PC-3 (cell line): ENCODE results near the gene DIP2C. TPM values are rescaled to one million over a fixed set of nuclear protein-coding genes. Genes with fewer than 3 reads are reported as not detected.

ENCODE experiments used
- ATAC-seq: fragments of 200-7000 bp; cut with Tn5 transposase; 2 replicates; pipeline ENCODE4 v1.9.1; 2020; ENCODE audit warnings: mild to moderate bottlenecking, moderate library complexity
- BruUV-seq: library from RNA; stranded (reverse); fragments of 400-500 nt; replicated peaks from 2 replicates; lab custom pipeline; 2021; lab: Mats Ljungman, UMichigan
- CTCF ChIA-PET: fragments of 300-600 bp; sonication (Branson Sonifier 250); formaldehyde crosslinking; loops from one replicate; lab custom pipeline; 2022; ENCODE audit warnings: antibody characterized with exemption; lab: Charles Lee
- POLR2A ChIA-PET: fragments of 300-600 bp; sonication (Branson Sonifier 250); formaldehyde crosslinking; loops from one replicate; lab custom pipeline; 2022; ENCODE audit warnings: antibody characterized with exemption; ENCODE audit not compliant: unreplicated experiment; lab: Charles Lee
- DNase-seq: peaks from one replicate; pipeline ENCODE4 v3.0.0-alpha.2; 2015
- H2AFZ ChIP-seq: fragments of 300-600 bp; sonication (generic); 2 replicates; pipeline ENCODE4 v1.6.0; 2016; ENCODE audit warnings: antibody characterized with exemption, low read length
- H3F3A ChIP-seq: fragments of 300-600 bp; sonication (generic); one replicate; pipeline ENCODE4 v1.6.0; 2017; ENCODE audit warnings: antibody characterized with exemption, low read length, control low read depth, mild to moderate bottlenecking; ENCODE audit not compliant: unreplicated experiment
- H3K27ac ChIP-seq: fragments of 300-600 bp; sonication (generic); 2 replicates; pipeline ENCODE4 v1.5.1; 2016; ENCODE audit warnings: mild to moderate bottlenecking, low read length
- H3K27me3 ChIP-seq: fragments of 300-600 bp; sonication (generic); 2 replicates; pipeline ENCODE4 v1.6.1; 2016; ENCODE audit warnings: low read length, mixed read lengths
- H3K36me3 ChIP-seq: fragments of 300-600 bp; sonication (generic); 2 replicates; pipeline ENCODE4 v1.6.1; 2016; ENCODE audit warnings: low read depth, mixed run types, low read length, mixed read lengths
- H3K4me1 ChIP-seq: fragments of 300-600 bp; sonication (generic); 2 replicates; pipeline ENCODE4 v1.5.1; 2016; ENCODE audit warnings: low read length; ENCODE audit not compliant: insufficient read depth
- H3K4me2 ChIP-seq: fragments of 300-600 bp; sonication (generic); 2 replicates; pipeline ENCODE4 v1.6.0; 2016; ENCODE audit warnings: low read length
- H3K4me3 ChIP-seq: fragments of 300-600 bp; sonication (generic); 2 replicates; pipeline ENCODE4 v1.5.1; 2016; ENCODE audit warnings: mild to moderate bottlenecking, low read length, mixed read lengths
- H3K79me2 ChIP-seq: fragments of 300-600 bp; sonication (generic); 2 replicates; pipeline ENCODE4 v1.6.1; 2017; ENCODE audit warnings: low read length, mixed read lengths
- H3K9ac ChIP-seq: fragments of 300-600 bp; sonication (generic); 2 replicates; pipeline ENCODE4 v1.6.0; 2016; ENCODE audit warnings: mild to moderate bottlenecking, low read length
- H3K9me2 ChIP-seq: fragments of 300-600 bp; sonication (generic); replicated peaks from 2 replicates; pipeline ENCODE4 v1.6.1; 2016; ENCODE audit warnings: mixed run types, low read length, mixed read lengths
- H3K9me3 ChIP-seq: fragments of 300-600 bp; sonication (generic); 2 replicates; pipeline ENCODE4 v1.6.1; 2016; ENCODE audit warnings: low read length, mixed read lengths
- H4K20me1 ChIP-seq: fragments of 300-600 bp; sonication (generic); 2 replicates; pipeline ENCODE4 v1.6.1; 2016; ENCODE audit warnings: low read length, mixed read lengths
- EZH2 ChIP-seq: fragments of 300-600 bp; sonication (generic); IDR thresholded peaks from one replicate; pipeline ENCODE4 v1.6.1; 2017; ENCODE audit warnings: antibody characterized with exemption, mild to moderate bottlenecking, low read length; ENCODE audit not compliant: unreplicated experiment
- EZH2phosphoT487 ChIP-seq: fragments of 300-600 bp; sonication (generic); IDR thresholded peaks from 2 replicates; pipeline ENCODE4 v1.6.1; 2018; ENCODE audit warnings: mild to moderate bottlenecking, antibody characterized with exemption, low read length, borderline replicate concordance
- intact Hi-C: fragments of 100-400 bp; cut with micrococcal nuclease; formaldehyde crosslinking; loops from 2 replicates; pipeline ENCODE4 v1.9.0; 2023
- total RNA-seq: library from RNA; depleted of rRNA; stranded (reverse); fragments of >200 nt; gene quantifications from 2 replicates; pipeline ENCODE4 v1.2.3, GENCODE V29; 2014
- TF ChIP-seq, protein P1 (sequence below): fragments of 300-600 bp; sonication (generic); conservative IDR thresholded peaks from 2 replicates; pipeline ENCODE4 v1.5.1; 2017; ENCODE audit warnings: antibody characterized with exemption, low read depth, mild to moderate bottlenecking, low read length

The DIP2C gene
- total RNA-seq, 1 experiment from 2014 or later, result 3.1 TPM

DNA sequence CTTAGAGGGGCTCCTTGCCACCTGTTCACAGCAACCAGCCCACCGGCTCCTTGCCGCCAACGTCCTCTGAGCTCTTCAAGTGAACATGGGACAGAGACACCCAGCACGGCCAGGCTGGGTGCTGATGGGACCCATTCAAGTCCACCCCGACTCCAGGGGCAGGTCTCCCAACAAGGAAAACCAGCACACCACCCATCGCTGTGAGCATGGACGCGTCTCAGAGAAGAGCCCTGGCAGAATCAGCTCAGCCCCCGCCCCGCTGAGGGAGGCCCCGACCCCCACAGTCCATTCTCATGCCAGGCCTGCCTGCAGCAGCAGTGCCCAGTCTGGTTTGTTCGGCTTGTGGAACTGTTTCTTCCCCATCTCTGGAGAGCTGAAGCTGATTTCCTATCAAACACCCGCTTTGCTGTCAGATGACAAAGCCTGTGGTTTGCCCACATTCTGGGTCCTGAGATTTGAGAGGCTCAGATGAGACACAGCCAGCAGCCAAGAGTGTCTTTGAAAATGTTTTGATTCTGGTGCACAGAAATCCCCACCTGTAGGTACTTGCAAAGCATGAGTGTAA lies 337.6 kb downstream of the DIP2C start:
- Histone ChIP-seq H3K9me2 (no peaks in the 10 kb centered on the region), H3K4me2 (no peak overlapping the region), H3K9me3 (no peaks in the 10 kb centered on the region), H3K4me3 (no peak overlapping the region), H3K4me1 (no peaks in the 10 kb centered on the region), H3K36me3 (no peaks in the 10 kb centered on the region), H3F3A (no peaks in the 10 kb centered on the region), H3K9ac (no peak overlapping the region), H4K20me1 (no peaks in the 10 kb centered on the region), H3K27me3 (no peaks in the 10 kb centered on the region), H3K79me2 (no peaks in the 10 kb centered on the region), H3K27ac (no peak overlapping the region), H2AFZ (no peak overlapping the region)
- no TSS peak for BruUV-seq
- CTCF ChIA-PET, result no interaction called here
- TF ChIP-seq EZH2phosphoT487, result no peak
- no peak for TF ChIP-seq EZH2
- TF ChIP-seq, protein P1, sequence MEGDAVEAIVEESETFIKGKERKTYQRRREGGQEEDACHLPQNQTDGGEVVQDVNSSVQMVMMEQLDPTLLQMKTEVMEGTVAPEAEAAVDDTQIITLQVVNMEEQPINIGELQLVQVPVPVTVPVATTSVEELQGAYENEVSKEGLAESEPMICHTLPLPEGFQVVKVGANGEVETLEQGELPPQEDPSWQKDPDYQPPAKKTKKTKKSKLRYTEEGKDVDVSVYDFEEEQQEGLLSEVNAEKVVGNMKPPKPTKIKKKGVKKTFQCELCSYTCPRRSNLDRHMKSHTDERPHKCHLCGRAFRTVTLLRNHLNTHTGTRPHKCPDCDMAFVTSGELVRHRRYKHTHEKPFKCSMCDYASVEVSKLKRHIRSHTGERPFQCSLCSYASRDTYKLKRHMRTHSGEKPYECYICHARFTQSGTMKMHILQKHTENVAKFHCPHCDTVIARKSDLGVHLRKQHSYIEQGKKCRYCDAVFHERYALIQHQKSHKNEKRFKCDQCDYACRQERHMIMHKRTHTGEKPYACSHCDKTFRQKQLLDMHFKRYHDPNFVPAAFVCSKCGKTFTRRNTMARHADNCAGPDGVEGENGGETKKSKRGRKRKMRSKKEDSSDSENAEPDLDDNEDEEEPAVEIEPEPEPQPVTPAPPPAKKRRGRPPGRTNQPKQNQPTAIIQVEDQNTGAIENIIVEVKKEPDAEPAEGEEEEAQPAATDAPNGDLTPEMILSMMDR, result no peak
- intact Hi-C loops, result no loop called here
- ATAC-seq, result no peak
- POLR2A ChIA-PET, result no interaction called here
- DNase-seq, result no peak

DNA sequence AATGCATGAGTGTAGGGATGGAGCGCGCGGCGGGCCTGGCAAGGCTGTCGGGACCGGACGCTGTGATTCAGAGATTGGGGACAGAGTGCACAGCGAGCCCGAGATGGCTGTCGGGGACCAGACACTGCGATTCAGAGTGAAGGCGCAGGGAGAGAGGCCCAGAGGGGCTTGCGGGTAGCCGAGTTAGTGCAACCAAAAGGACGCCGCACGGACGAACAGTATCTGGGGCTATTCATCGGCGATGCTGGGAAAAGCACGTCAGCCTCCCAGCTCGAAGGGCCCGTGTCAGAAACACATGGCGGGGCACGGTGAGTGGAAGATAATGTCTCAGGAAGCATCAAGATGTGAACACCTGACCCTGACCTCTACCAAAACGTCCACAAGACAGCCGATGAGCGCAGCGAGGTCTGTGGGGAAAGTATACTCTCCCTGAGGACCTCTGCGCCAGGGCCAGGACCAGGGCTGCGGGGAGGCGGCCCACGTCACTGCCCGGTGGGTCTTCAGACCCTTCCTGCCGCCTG lies 338.4 kb downstream of the DIP2C start:
- no peaks in the 10 kb centered on the region for H3K79me2 ChIP-seq
- H3K36me3 ChIP-seq, result no peaks in the 10 kb centered on the region
- no peak overlapping the region for H3K4me3 ChIP-seq
- ATAC-seq (no peak), DNase-seq (no peak)
- H3K4me2 ChIP-seq, result no peak overlapping the region
- no peaks in the 10 kb centered on the region for H3K9me2 ChIP-seq
- ChIA-PET POLR2A (no interaction called here), CTCF (no interaction called here)
- no peaks in the 10 kb centered on the region for H3F3A ChIP-seq
- no peak overlapping the region for H3K9ac ChIP-seq
- H3K27ac ChIP-seq, result no peak overlapping the region
- H3K4me1 ChIP-seq, result no peaks in the 10 kb centered on the region
- TF ChIP-seq EZH2, result no peak
- no peak for TF ChIP-seq EZH2phosphoT487
- TF ChIP-seq, protein P1, result no peak
- no peaks in the 10 kb centered on the region for H4K20me1 ChIP-seq
- no peak overlapping the region for H2AFZ ChIP-seq
- H3K27me3 ChIP-seq, result no peaks in the 10 kb centered on the region
- BruUV-seq, result no TSS peak
- H3K9me3 ChIP-seq, result no peaks in the 10 kb centered on the region
- intact Hi-C loops, result no loop called here

DNA sequence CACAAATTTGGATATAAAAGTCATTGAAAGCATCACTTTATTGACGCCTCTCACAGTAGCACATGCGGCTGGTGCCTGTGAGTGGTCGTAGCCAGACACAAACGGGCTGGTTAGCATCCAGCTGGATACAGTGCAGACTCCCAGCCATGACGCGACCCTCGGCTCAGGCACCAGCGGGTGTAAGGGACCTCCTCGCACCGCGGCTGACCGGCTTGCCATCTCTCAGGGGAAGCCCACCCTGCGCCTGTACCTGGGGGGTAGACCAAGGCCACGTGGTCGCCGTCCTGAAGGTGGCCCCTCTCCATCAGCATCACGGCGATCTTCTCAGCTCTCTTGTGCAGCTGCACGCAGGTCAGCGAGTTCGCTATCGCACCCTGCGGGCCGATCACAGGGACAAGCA lies 340.4 kb downstream of the DIP2C start:
- no peak for ATAC-seq
- intact Hi-C loops, result no loop called here

More for the DNA sequence above, 340.4 kb downstream of the DIP2C start:
- H3K27ac ChIP-seq, result no peak overlapping the region
- H3K9me3 ChIP-seq, result no peaks in the 10 kb centered on the region
- H4K20me1 ChIP-seq, result no peaks in the 10 kb centered on the region
- H3K4me2 ChIP-seq, result no peak overlapping the region
- H3K9me2 ChIP-seq, result no peaks in the 10 kb centered on the region
- no peaks in the 10 kb centered on the region for H3K27me3 ChIP-seq
- H3K9ac ChIP-seq, result no peak overlapping the region
- CTCF ChIA-PET, result no interaction called here
- BruUV-seq, result no TSS peak
- H3K79me2 ChIP-seq, result no peaks in the 10 kb centered on the region
- no peak overlapping the region for H2AFZ ChIP-seq
- DNase-seq, result no peak
- no peaks in the 10 kb centered on the region for H3K4me1 ChIP-seq
- H3F3A ChIP-seq, result no peaks in the 10 kb centered on the region
- POLR2A ChIA-PET, result no interaction called here
- no peak overlapping the region for H3K4me3 ChIP-seq
- TF ChIP-seq EZH2 (no peak), EZH2phosphoT487 (no peak)
- TF ChIP-seq, protein P1, result no peak
- H3K36me3 ChIP-seq, result no peaks in the 10 kb centered on the region
